Measurements from ENCODE around the gene MS4A10.

- TF ChIP-seq POLR2A (IDR thresholded peaks at IDR 0.05), result no peak
- TF ChIP-seq EP300 (IDR thresholded peaks at IDR 0.05), result no peak
Observed at GRCh38 chr11:60838132-60838531, 53.0 kb downstream of the MS4A10 start.

All from sigmoid colon (tissue), 4 donors.